ENCODE results near the gene ADARB2.
A peak's percentile ranks its signal among the peaks of the same experiment; 100 is the strongest.
"Not testable (repeated sequence)": the region's sequence is repeated elsewhere in the genome, so short reads cannot be mapped to it uniquely, and the experiment has no call there.

The ADARB2 gene

GRCh38 chr10:1328161-1328823, 409.0 kb downstream of the ADARB2 start:
- no peak for DNase-seq

- no peak for DNase-seq
Measured at GRCh38 chr10:1327759-1328158, 409.6 kb downstream of the ADARB2 start.

GRCh38 chr10:1326514-1326913, 410.8 kb downstream of the ADARB2 start:
- DNase-seq: not testable (repeated sequence)

DNA sequence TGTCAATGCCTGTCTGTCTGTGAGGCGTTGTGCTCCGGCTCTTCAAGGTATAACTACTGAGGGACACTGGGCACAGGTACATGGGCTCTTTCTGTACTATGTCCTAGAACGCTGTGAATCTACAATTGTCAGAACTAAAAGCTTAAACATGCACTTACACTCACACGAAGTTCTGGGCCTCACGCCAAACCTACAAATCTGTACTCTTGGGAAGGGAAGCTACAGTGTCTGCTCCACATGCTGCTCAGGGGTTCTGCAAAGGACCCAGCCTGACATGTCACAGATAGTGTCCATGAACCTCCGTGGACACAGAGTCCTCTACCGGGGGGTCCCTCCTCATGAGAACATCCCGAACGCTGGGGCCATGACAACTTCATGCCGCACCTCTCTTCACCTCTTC, 412.4 kb downstream of the ADARB2 start:
- DNase-seq: peak; percentile 10

- peak; percentile 22 for DNase-seq
Measured at GRCh38 chr10:1323951-1324350, 413.4 kb downstream of the ADARB2 start.

DNA sequence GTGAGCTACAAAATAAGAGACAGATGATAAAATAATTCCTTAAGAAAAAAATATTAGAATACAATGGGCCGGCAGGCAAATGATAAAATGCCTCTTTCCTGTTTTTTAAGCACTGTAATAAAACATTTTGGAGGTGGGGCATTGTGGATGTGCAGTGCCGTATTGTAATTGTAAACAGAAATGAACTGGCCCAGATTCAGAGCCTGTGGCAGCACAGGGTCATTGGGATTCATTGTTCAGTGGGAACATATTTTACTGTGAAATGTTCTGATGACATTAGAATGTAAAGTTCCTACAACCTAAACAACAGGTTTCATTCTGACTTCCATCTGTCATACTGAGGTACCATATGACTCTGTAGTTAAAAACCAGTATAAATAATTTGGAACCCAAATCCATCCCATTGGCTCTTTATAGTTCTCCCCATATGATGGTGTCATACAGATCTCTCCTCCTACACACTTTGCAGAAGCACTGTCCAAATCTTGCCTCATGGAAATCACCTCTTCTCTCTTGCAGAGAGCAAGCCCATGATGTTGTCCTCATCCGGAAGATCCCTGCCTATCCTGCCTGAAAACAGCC, 416.5 kb downstream of the ADARB2 start:
- no peak for DNase-seq

DNA sequence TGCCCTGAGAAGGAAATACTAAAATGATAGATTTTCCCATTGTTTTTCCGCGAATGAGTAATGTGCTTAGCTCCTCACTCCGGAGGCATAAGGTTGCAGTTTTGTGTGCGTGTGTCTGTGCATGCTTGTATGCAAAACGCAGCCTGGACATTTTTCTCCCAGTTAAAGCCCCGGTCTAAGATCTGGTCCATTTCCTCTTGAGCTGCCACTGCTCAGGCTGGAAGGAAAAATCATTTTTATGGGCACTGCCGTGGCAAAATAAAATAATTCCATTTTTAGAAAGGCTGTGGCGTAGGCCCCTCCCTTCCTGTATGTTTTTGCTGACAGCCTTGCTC, 420.5 kb downstream of the ADARB2 start:
- DNase-seq: no peak

DNA sequence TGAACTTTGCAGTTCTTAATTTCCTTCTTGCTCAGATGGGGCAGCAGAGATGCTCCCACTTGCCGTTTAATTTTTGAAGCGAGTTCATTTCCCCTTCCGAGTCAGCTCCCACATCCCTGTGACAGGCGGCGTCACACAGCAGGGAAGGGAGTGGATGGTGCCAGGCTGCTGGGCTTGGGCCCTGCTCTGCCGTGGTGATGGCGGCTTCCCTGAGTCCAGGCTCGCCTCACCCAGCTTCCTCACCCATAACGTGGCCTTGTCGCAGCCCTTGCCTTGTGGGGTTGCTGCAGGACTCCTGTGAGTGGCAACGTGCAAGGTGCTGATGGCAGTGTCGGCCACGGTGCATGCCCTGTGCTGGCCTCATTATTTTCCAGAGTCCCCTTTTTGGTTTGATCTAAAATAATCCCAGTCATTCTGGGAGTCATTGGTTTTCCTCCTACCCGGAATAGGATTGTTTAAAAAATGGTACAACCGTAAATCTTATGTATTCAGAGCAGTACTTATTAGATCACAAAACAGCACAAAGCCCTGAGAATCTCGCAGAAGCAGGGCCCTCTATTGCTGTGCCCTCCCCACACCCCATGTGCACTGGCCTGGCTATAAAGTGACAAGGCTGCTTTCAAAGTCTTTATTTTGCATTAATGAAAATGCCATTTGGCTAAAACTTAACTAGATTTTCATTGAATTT, 421.1 kb downstream of the ADARB2 start:
- no peak for DNase-seq

GRCh38 chr10:1315178-1315577, 422.1 kb downstream of the ADARB2 start:
- DNase-seq: no peak

DNA sequence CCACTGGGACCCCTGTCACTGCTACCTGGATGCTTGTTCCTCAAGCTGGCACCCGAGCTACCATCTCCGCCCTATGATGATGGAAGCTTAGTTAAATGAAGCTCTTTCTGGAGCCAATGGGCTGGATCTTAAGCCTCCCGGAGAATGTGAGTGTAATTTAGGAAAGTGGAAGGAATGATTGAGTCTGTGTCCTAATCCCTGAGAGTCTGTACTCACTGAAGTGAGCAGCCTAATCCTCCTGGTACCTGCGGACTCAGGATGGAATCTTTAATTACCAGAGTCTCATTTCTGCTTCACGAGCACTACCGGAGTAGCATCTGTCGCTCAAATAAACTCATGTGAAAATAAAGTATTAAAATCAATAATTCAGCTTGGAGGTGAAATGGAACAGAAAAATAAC, 425.6 kb downstream of the ADARB2 start:
- no peak for DNase-seq

- DNase-seq: no peak
Measured at GRCh38 chr10:1310271-1310789, 427.0 kb downstream of the ADARB2 start.

- DNase-seq: no peak
Measured at GRCh38 chr10:1309617-1310270, 427.6 kb downstream of the ADARB2 start.

GRCh38 chr10:1308962-1309616, 428.2 kb downstream of the ADARB2 start:
- DNase-seq: peak; percentile 42

GRCh38 chr10:1308173-1308961, 429.0 kb downstream of the ADARB2 start:
- DNase-seq: peak; percentile 11

- no peak for DNase-seq
Measured at GRCh38 chr10:1301143-1301542, 436.2 kb downstream of the ADARB2 start.

GRCh38 chr10:1300218-1300617, 437.1 kb downstream of the ADARB2 start:
- DNase-seq: no peak

- DNase-seq: no peak
Measured at GRCh38 chr10:1299041-1299726, 438.1 kb downstream of the ADARB2 start.

DNA sequence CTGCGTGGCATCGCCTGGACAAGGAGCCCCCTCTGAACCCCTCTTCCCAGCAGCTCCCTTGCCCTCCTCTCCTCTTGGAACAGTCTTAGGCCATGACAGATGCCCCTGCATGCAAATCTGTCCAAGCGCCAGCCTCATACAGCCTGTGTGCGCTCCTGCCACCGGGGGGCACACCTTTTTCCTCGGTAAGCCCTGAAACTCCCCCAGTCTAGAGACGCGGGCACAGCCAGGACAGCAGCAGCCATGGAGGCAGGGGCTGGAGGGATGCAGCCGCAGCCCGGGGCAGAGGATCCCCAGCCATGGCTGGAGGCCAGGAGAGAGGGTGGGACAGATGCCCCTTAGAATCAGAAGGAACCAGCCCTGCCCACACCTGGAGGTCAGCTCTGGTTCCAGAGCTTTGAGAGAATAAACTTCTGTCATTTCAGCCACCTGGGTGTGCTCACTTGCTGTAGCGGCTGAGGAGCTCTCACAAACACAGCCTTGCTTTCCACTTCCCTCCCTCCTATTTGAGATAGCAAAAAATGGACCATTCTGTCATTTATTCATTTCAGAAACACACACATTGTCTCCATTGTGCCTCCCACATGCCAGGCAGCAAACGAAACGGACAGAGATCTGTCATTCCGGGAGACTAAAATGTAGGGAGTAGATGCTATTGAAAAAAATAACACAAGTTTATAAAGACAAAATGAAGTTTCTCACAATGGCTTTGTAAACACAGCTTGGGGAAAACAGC, 439.6 kb downstream of the ADARB2 start:
- no peak for DNase-seq

DNA sequence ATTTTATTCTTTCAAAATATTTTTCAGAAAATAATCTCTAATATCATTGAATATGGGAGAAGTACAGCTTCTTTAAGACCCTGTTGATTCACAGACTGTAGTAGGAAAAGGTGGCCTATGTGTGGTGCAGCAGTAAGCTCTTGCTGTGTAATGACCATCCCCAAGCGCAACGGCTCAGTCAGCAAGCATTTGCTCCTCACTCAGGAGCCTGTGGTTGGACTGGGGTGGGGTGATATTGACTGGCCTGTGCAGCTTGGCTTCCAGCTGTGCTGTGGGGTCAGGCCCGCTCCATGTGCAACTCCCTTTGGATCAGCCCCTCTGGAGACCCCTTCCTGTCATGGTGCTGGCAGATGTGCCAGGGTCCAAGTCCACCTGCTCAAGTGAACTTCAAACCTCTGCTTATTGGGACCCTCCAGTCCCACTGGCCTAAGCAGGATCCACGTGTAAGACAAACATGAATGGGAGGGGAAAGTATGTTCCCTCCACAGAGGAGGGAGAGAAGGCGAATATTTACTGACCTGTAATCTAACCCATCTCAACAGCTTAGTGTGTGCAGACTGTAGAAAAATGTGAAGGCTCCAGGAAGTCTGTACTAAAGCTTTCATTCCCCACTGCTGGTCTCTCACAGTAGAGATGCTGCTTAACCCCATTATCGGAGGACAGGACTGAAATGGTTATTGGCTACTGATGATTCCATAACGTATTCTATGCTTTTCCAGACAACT, 441.4 kb downstream of the ADARB2 start:
- no peak for DNase-seq

- no peak for DNase-seq
Measured at GRCh38 chr10:1294748-1295147, 442.6 kb downstream of the ADARB2 start.
